Neuron (in vitro differentiated cells): ENCODE measurements around the gene RYR1.

ENCODE experiments used
- H2AFZ ChIP-seq: one replicate; pipeline ENCODE4 v1.6.1; 2013; ENCODE audit warnings: low read depth, mild to moderate bottlenecking, inconsistent platforms, low read length, moderate library complexity
- H3K27me3 ChIP-seq: one replicate; pipeline ENCODE4 v1.6.1; 2013; ENCODE audit warnings: low read length; ENCODE audit not compliant: insufficient read depth
- H3K36me3 ChIP-seq: one replicate; pipeline ENCODE4 v1.6.1; 2013; ENCODE audit warnings: low read length; ENCODE audit not compliant: insufficient read depth
- H3K4me1 ChIP-seq: one replicate; pipeline ENCODE4 v1.6.1; 2013; ENCODE audit warnings: low read length; ENCODE audit not compliant: insufficient read depth
- H3K4me3 ChIP-seq: 2 replicates; pipeline ENCODE4 v1.5.1; 2013; ENCODE audit warnings: mild to moderate bottlenecking, low read length, moderate library complexity
- H3K9me3 ChIP-seq: one replicate; pipeline ENCODE4 v1.6.1; 2013; ENCODE audit warnings: low read length

Gene RYR1

DNA sequence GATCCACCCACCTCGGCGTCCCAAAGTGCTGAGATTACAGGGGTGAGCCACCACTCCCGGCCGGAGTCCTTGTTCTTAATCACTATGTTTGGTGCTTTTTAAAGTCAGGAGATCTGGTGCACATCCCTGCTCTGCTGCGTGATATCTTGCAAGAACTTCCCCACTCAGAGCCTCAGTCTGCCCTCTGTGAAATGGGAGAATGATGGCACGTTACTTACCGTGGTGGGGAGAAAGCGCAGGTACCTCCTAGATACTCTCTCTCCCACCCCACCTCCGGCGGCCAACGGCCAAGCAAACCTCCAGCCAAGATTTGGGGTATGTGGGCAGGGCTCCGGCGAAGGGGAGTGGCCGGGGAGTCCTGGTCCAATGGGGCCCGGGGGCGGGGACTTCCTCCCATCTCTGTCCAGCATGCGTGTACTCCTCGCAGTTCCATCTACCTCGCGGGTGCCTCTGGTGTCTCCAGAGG lies at the start of gene RYR1:
TSS of gene RYR1 (plus strand) at position 424 of the 466 bp plus-strand sequence. CDS start 139 bp downstream, outside the sequence.
- H3K36me3 ChIP-seq, result no peaks in the 10 kb centered on the region
- no peak within 1 kb of the TSS for H2AFZ ChIP-seq
- peak within 1 kb of the TSS; percentile 9 for H3K4me3 ChIP-seq
- H3K9me3 ChIP-seq, result no peaks in the 10 kb centered on the region
- peaks cover 16% of the 10 kb centered on the region for H3K4me1 ChIP-seq
- peaks cover 3% of the 10 kb centered on the region for H3K27me3 ChIP-seq

DNA sequence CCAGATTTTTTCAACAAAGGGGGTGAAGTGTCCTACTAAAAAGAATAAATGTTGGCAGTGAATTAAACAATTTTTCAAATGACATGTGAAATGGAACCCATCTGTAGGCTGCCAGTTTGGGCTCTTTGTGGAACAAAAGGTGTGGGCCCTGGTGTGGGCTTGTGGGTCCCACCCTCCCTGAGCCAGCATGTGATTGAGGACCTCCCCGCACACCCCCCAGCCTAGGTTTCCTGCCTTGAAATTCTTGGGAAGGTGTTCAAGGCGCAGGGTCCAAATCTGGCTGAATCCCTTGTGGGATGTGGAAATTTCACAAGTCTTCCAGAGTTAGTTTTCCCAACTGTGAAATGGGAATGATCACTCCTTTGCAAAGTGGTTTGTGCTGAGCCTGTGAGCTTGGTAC lies 49.7 kb upstream of the RYR1 start:
- Histone ChIP-seq H3K27me3 (no peaks in the 10 kb centered on the region), H2AFZ (no peak overlapping the region), H3K4me3 (no peak overlapping the region), H3K4me1 (no peaks in the 10 kb centered on the region), H3K36me3 (peaks cover 55% of the 10 kb centered on the region), H3K9me3 (no peaks in the 10 kb centered on the region)

DNA sequence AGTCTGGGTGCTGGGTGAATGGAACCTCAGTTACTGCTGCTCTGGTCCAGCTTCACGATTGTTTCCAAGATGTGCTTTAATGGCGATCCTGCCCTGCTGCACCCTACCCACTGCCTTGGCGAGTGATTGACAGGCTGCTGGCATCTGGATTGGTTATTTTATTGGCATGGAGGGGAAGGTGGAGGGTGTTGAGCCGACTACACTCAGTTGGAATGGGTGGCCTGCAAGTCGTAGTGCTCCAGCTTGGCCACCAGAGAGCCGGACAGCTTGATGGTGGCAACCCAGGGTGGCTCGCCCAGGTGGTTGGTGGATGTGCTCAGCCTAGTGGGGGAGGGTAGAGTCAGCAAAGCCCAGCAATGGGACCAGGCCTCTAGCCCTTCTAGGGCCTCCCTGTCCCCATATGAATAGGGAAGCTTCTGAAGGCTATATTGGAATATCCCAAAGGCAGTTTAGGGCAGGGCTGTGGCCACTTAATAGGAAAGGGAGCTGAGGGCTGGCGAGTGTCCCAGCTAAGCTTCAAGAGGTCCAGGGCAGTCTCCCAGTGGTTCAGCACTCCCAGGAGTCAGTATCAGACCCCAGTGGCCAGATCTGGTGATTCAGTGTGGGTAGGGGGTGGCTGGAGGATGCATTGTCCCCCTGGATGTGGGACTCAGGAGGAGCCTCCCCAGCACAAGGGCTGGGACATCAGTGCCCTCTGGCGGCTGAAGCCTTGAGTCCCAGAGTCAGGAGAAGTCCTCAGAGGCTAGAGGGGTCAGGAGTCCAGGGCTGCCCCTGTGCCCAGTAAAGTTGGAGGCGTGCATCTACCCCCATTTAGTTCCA lies 49.1 kb upstream of the RYR1 start:
- H3K4me3 ChIP-seq, result no peak overlapping the region
- no peak overlapping the region for H2AFZ ChIP-seq
- H3K27me3 ChIP-seq, result no peaks in the 10 kb centered on the region
- peaks cover 54% of the 10 kb centered on the region for H3K36me3 ChIP-seq
- H3K4me1 ChIP-seq, result peaks cover under 1% of the 10 kb centered on the region
- no peaks in the 10 kb centered on the region for H3K9me3 ChIP-seq

DNA sequence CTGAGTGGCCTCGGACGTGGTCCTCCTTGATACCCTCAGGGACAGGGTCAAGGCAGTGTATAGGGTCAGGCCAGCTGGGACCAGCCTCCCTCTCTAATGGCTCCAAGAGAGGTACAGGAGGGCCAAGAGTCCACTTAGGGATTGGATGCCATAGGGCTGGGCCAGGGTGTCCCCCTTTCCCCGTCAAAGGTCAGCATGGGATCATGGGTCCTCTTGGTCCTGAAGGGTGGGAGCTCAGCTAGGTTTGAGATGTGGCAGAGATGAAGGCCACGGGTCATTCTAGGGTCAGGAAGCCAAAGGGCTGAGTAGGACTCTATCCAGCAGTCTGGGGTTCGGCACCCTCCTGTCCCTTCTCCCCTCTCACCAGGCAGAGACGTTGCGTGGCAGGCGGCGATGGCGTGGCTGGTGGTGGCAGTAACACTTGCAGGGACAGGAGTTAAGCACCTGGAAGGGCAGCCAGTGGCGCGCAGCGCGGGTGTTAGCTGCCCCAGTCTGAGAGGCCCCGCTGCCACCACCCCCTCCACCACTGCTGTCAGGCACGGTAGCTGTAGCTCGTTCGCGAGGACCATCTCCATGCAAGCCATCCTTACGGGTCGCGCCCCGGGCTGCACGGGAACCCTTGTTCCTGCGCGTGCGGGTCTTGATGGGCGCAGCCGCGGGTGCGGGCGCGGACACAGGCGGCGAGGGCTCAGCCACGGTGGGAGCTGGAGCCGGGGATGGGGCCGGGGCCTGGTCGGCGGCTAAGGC lies 48.3 kb upstream of the RYR1 start:
- Histone ChIP-seq H3K9me3 (no peaks in the 10 kb centered on the region), H3K4me1 (peaks cover 2% of the 10 kb centered on the region), H3K36me3 (peaks cover 50% of the 10 kb centered on the region), H3K4me3 (no peak overlapping the region), H3K27me3 (no peaks in the 10 kb centered on the region), H2AFZ (no peak overlapping the region)

DNA sequence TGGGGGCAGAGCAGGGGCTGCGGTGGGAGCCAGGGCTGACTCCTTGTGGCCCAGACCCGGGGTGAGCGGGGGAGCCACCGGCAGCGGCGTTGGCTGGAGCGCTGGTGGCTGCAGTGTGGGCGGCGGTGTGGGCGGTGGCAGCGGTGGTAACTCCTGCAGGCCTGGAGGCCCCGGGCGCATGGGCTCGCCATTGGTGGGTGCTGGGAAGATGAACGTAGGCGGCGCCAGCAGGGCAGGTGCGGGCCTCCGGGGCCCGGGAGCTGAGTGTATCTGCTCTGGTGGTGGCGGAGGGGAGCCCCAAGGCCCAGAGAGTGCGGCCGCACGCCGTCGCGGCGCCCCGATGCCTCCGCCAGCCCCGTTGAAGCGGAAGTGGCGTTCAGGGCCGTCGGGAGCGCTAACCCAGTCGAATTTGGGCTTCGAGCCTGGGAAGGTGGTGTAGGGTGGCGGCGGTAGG lies 47.7 kb upstream of the RYR1 start:
- Histone ChIP-seq H3K4me3 (no peak overlapping the region), H3K36me3 (peaks cover 44% of the 10 kb centered on the region), H3K9me3 (no peaks in the 10 kb centered on the region)

DNA sequence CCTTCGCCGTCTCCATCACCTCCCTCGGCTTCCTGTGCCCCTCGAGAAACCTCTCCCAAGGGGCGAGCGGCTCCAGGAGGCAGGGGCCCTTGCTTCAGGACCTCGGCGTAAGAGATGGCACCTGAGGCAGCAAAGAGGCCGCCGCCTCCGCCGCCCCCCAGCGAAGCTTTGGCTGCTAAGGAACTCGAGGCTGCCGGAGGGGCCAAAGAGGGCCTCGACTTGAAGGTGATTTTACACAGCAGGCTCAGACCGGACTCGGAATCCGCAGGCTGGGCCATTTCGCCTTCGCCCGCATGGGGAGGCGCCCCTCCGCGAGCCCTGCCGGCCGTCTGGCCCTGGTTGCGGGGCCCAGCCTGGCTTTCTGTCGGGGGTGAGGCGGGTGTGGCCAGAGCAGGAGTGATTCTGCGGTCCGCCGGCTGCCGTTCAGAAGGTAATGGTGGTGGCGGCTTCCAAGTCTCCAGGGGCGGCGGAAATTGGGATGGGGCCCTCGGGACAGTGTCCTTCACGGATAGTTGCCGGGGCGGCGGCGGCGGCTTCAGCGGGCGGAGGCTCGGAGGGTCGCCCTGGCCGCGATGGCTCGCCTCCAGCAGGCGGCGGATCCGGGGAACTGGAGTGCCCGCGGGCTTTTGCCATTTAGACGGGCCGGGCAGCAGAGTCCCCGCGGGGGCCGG lies 47.1 kb upstream of the RYR1 start:
- Histone ChIP-seq H3K4me3 (no peak overlapping the region), H3K4me1 (peaks cover 2% of the 10 kb centered on the region), H3K9me3 (no peaks in the 10 kb centered on the region), H3K27me3 (no peaks in the 10 kb centered on the region), H3K36me3 (peaks cover 38% of the 10 kb centered on the region), H2AFZ (no peak overlapping the region)

More for the DNA sequence above, 47.7 kb upstream of the RYR1 start:
- Histone ChIP-seq H3K27me3 (no peaks in the 10 kb centered on the region), H3K4me1 (peaks cover 2% of the 10 kb centered on the region), H2AFZ (no peak overlapping the region)

DNA sequence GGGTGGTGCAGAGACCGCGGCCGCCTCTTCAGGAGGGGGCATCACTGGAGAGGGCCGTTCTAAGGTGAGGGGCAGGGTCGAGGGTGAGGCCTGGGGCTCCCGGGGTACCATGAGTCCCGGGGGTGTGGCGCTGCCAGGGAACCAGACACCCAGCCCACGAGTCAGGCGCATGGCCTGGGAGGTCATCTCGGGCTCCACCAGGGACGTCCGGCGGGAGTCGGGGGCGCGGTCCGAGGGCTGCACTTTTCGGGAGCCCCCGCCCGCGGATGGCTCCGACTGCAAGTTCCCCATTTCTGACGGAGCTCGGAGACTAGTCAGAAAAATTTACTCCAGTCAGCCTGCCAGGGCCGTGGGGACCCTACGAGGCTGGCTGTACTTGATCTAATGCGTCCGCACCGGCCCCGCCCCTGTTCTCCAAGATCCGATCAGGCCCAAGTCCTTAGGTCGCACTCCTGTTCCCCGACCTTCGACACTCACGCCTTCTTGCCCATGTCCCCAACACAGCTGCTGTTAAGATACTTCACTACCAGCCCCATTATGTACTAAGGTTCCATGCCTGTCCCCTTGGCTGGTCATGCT lies 46.4 kb upstream of the RYR1 start:
- Histone ChIP-seq H3K36me3 (peaks cover 34% of the 10 kb centered on the region), H3K27me3 (no peaks in the 10 kb centered on the region), H3K4me3 (peak overlapping the region; percentile 65), H3K4me1 (peaks cover 2% of the 10 kb centered on the region), H2AFZ (no peak overlapping the region), H3K9me3 (no peaks in the 10 kb centered on the region)

DNA sequence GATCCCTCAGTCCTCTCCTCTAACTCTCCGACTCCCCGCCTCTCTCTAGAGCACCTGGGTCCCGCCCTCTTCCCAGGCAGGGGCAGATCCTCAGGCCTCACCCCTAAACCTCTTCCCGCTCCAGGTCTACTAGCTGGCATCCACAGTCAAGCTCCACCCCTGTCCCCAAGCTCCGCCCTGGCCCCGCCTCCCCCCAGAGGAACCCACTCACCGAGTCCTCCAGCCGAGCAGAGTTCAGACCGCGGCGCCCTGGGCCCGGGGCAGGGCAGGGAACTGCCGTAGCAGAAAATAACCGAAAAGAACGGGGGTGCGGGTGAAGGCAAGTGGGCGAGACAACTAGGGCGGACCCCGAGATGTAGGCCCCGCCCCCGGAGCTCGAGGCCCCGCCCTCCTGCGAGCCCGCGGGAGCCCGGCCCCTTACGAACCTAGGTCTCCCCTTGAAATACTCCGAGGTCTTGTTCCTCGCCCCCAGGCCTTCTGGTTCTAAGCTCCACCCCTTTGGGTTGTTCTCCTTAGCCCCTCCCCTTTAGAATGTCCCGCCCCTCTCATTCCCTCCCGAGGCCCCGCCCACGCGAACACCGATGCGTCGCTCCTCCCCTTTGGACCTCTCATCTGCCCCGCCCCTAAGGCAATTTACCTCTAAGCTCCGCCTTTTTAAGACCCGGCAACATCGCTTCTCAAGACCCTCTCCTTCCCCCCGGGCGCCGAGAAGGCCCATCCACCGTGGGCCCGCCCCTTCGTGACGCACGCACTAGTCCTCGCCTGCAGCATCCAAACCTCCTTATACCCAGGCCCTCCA lies 45.7 kb upstream of the RYR1 start, which contains the start of gene GGN:
TSS of gene GGN (minus strand) at position 485 of the 799 bp plus-strand sequence. CDS start 773 bp downstream, outside the sequence.
- peaks cover 2% of the 10 kb centered on the region for H3K4me1 ChIP-seq
- peak within 1 kb of the TSS; percentile 65 for H3K4me3 ChIP-seq
- no peaks in the 10 kb centered on the region for H3K9me3 ChIP-seq
- no peaks in the 10 kb centered on the region for H3K27me3 ChIP-seq
- peaks cover 35% of the 10 kb centered on the region for H3K36me3 ChIP-seq
- H2AFZ ChIP-seq, result peak within 1 kb of the TSS; percentile 59

DNA sequence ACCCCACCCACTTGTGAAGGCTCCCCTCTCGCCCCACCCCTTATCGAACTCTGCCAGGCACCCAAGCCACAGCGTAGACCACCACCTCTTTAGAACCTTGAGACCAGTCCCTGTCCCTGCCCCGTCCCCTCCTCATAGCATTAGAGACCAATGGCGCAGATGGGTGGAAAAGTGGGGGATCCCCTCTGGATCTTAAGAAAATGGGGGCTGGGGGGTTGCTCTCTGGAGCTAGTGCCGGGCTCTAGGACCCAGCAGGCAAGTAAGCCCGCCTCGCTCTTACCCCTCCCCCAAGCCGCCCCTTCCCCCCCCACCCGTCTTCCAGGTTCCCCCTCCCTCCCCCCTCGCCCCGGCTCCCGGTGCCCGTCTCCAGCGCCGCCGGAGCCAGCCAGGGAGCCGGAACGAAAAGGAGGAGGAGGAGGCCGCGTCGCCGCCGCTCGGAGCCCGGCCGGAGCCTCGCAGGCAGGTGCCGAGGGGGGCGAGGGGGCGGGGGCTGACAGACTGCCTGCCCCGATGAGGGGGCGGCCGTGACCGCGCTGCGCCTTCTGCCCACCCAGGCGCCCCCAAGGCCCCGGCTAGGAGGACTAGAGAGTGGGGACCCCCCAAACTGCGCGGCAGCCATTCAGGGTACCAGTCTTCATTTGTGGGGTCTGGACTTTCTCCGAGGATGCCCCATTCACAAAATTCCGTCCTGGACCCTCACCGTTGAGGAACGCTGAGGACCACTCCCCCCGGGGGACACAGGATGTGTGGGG lies 45.0 kb upstream of the RYR1 start, which contains the start of gene SPRED3:
TSS of gene SPRED3 (plus strand) at position 349 of the 752 bp plus-strand sequence. CDS start 1,606 bp downstream, outside the sequence.
- Histone ChIP-seq H3K9me3 (no peaks in the 10 kb centered on the region), H3K27me3 (no peaks in the 10 kb centered on the region), H3K4me1 (peaks cover 2% of the 10 kb centered on the region), H3K4me3 (peak within 1 kb of the TSS; percentile 65), H2AFZ (peak within 1 kb of the TSS; percentile 59), H3K36me3 (peaks cover 31% of the 10 kb centered on the region)

DNA sequence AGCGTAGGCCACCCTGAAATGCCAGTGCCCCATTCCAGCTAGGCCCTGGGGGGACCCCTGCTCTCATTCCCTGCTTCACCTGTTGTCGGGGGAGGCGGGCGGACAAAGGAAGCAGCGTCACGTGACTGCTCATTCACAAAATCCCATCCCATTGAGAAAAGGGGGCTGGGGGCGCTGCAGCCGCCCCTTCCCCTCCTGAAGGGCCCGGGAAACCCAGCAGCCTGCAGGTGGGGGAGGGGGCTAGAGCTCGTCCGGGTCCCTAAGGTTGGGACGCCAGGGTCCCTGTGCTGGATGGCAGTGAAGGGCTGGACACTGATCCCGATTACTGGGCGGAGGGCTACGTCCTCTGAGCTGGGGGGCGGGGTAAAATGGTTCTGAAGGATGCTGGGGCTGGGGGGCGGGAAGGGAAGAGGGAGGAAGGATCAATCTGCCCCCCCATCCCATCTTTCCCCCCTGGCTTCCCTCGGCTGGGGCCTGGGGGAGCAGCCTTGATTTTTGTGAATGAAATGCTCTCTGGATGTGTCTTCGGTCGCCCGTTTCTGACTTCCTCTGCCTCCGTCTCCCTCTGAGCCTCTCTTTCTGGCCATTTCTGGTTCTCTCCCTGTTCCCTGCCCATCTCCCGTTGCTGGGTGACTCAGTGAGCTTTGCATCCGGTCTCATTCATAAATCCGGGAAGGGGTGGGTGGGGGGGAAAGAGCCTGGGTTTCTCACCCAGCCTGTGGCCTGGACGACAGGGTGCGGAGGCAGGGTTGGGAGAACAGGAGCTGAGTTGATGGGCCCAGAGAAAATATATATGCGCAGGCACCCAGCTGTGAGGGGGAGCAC lies 44.2 kb upstream of the RYR1 start:
- Histone ChIP-seq H3K36me3 (peaks cover 27% of the 10 kb centered on the region), H3K27me3 (no peaks in the 10 kb centered on the region), H2AFZ (peak overlapping the region; percentile 59), H3K4me1 (peaks cover 2% of the 10 kb centered on the region), H3K9me3 (peaks cover 4% of the 10 kb centered on the region), H3K4me3 (peak overlapping the region; percentile 65)
